CD8-positive, alpha-beta memory T cell (primary cell): ENCODE results near the gene ENOX1. TPM values are rescaled to one million over a fixed set of nuclear protein-coding genes. Genes with fewer than 3 reads are reported as not detected.

Experiments
- CTCF ChIA-PET: fragments of 350-600 bp; sonication (Branson Sonifier 250); formaldehyde crosslinking; loops from one replicate; lab custom pipeline; 2021; ENCODE audit warnings: antibody characterized with exemption; lab: Charles Lee
- POLR2A ChIA-PET: fragments of 350-600 bp; sonication (Branson Sonifier 250); formaldehyde crosslinking; loops from one replicate; lab custom pipeline; 2021; ENCODE audit warnings: antibody characterized with exemption; lab: Charles Lee
- DNase-seq, 5 donors: peaks; one replicate each; pipeline versions ENCODE4 v3.0.0 to v3.0.0-alpha.2; 2020 to 2022; ENCODE audit warnings: mixed read lengths in 1 of 5
- H3K27ac ChIP-seq: one replicate; pipeline ENCODE4 v1.7.0; 2013; ENCODE audit warnings: low read depth, mild to moderate bottlenecking, low read length, moderate library complexity
- H3K27me3 ChIP-seq: 2 replicates; pipeline ENCODE4 v1.7.0; 2013; ENCODE audit warnings: low read length, mild to moderate bottlenecking; ENCODE audit not compliant: insufficient read depth, poor library complexity, severe bottlenecking
- H3K36me3 ChIP-seq: 2 replicates; pipeline ENCODE4 v1.7.0; 2013; ENCODE audit warnings: mild to moderate bottlenecking, low read length, moderate library complexity; ENCODE audit not compliant: insufficient read depth
- H3K4me1 ChIP-seq: 2 replicates; pipeline ENCODE4 v1.7.0; 2013; ENCODE audit warnings: mild to moderate bottlenecking, low read length, moderate library complexity; ENCODE audit not compliant: insufficient read depth
- H3K4me3 ChIP-seq: 2 replicates; pipeline ENCODE4 v1.7.0; 2013; ENCODE audit warnings: mild to moderate bottlenecking, low read length
- H3K9me3 ChIP-seq: 2 replicates; pipeline ENCODE4 v1.7.0; 2013; ENCODE audit warnings: mild to moderate bottlenecking, low read length
- H3K27ac Mint-ChIP-seq, 8 donors: one replicate each; pipeline ENCODE4 v1.8.0; 2020 to 2021; ENCODE audit warnings: mixed read lengths in 8 of 8, mild to moderate bottlenecking in 6 of 8, inconsistent platforms in 3 of 8, moderate library complexity in 3 of 8
- H3K27me3 Mint-ChIP-seq, 2 donors: one replicate each; pipeline ENCODE4 v1.8.0; 2020 to 2021; ENCODE audit warnings: mixed read lengths in 2 of 2, mild to moderate bottlenecking in 1 of 2, moderate library complexity in 1 of 2
- H3K36me3 Mint-ChIP-seq, 3 donors: one replicate each; pipeline ENCODE4 v1.8.0; 2020 to 2021; ENCODE audit warnings: mixed read lengths in 3 of 3, inconsistent platforms in 1 of 3, mild to moderate bottlenecking in 1 of 3
- H3K4me1 Mint-ChIP-seq, 3 donors: one replicate each; pipeline ENCODE4 v1.8.0; 2020 to 2021; ENCODE audit warnings: mixed read lengths in 3 of 3, inconsistent platforms in 1 of 3, mild to moderate bottlenecking in 1 of 3
- H3K4me3 Mint-ChIP-seq, 7 donors: one replicate each; pipeline ENCODE4 v1.8.0; 2020 to 2021; ENCODE audit warnings: mixed read lengths in 7 of 7, mild to moderate bottlenecking in 6 of 7, moderate library complexity in 4 of 7, inconsistent platforms in 2 of 7
- H3K9me3 Mint-ChIP-seq, 5 donors: one replicate each; pipeline ENCODE4 v1.8.0; 2020 to 2022; ENCODE audit warnings: mixed read lengths in 5 of 5, mild to moderate bottlenecking in 3 of 5, moderate library complexity in 2 of 5, inconsistent platforms in 1 of 5
- polyA plus RNA-seq: library from polyadenylated mRNA; unstranded; fragments of 300-500 nt; fragmentation: Illumina TruSeq; gene quantifications from one replicate; pipeline ENCODE4 v1.2.3, GENCODE V29; 2021
- total RNA-seq, 2 experiments: library from RNA; stranded (reverse); gene quantifications; one replicate each; pipeline ENCODE4 v1.2.3, GENCODE V29; 2021

The ENOX1 gene
- total and polyA plus RNA-seq, 3 experiments from 2014 or later, result 0.18 to 0.29 TPM; not detected in 1

- POLR2A ChIA-PET, result no interaction called here
- CTCF ChIA-PET, result no interaction called here
- H3K4me1 Mint-ChIP-seq, result peaks cover 0 to 4% (median 0%) of the 10 kb centered on the region in 3 donors
These were observed 242.1 kb downstream of the ENOX1 start for GRCh38 chr13:43544631-43545030.

GRCh38 chr13:43544011-43544410 is 242.8 kb downstream of the ENOX1 start:
- peaks cover 0 to 4% (median 0%) of the 10 kb centered on the region in 3 donors for H3K4me1 Mint-ChIP-seq
- Histone ChIP-seq H3K9me3 (no peaks in the 10 kb centered on the region), H3K4me3 (no peak overlapping the region), H3K4me1 (no peaks in the 10 kb centered on the region), H3K27me3 (peaks cover 3% of the 10 kb centered on the region), H3K36me3 (no peaks in the 10 kb centered on the region), H3K27ac (no peak overlapping the region)
- no peak overlapping the region for H3K4me3 Mint-ChIP-seq
- H3K36me3 Mint-ChIP-seq, result no peaks in the 10 kb centered on the region
- no peak for DNase-seq
- no peaks in the 10 kb centered on the region for H3K27me3 Mint-ChIP-seq
- ChIA-PET CTCF (no interaction called here), POLR2A (no interaction called here)
- H3K9me3 Mint-ChIP-seq, result peaks cover 0 to 2% (median 0%) of the 10 kb centered on the region in 5 donors
- no peak overlapping the region for H3K27ac Mint-ChIP-seq

More at GRCh38 chr13:43544631-43545030, 242.1 kb downstream of the ENOX1 start:
- Mint-ChIP-seq H3K4me3 (no peak overlapping the region), H3K27me3 (no peaks in the 10 kb centered on the region), H3K27ac (no peak overlapping the region), H3K36me3 (no peaks in the 10 kb centered on the region), H3K9me3 (no peaks in the 10 kb centered on the region)
- DNase-seq, result no peak
- H3K27ac ChIP-seq, result no peak overlapping the region
- no peaks in the 10 kb centered on the region for H3K4me1 ChIP-seq
- H3K36me3 ChIP-seq, result no peaks in the 10 kb centered on the region
- H3K9me3 ChIP-seq, result no peaks in the 10 kb centered on the region
- H3K4me3 ChIP-seq, result no peak overlapping the region
- H3K27me3 ChIP-seq, result peaks cover 3% of the 10 kb centered on the region

- no peak for DNase-seq
- Histone ChIP-seq H3K4me3 (no peak overlapping the region), H3K9me3 (no peaks in the 10 kb centered on the region), H3K4me1 (no peaks in the 10 kb centered on the region), H3K27me3 (peaks cover 3% of the 10 kb centered on the region), H3K36me3 (no peaks in the 10 kb centered on the region), H3K27ac (no peak overlapping the region)
- no peak overlapping the region for H3K27ac Mint-ChIP-seq
- no peak overlapping the region for H3K4me3 Mint-ChIP-seq
- POLR2A ChIA-PET, result no interaction called here
- CTCF ChIA-PET, result interaction anchor here (1.0 kb wide), 1 partner anchor 60 kb away, joined by 3 read pairs; no protein-coding TSS in a partner anchor
- H3K36me3 Mint-ChIP-seq, result no peaks in the 10 kb centered on the region
- H3K4me1 Mint-ChIP-seq, result peaks cover 0 to 4% (median 0%) of the 10 kb centered on the region in 3 donors
- peaks cover 0 to 4% (median 0%) of the 10 kb centered on the region in 5 donors for H3K9me3 Mint-ChIP-seq
- no peaks in the 10 kb centered on the region for H3K27me3 Mint-ChIP-seq
These were observed 243.4 kb downstream of the ENOX1 start for GRCh38 chr13:43543331-43543730.

GRCh38 chr13:43537124-43537523 is 249.6 kb downstream of the ENOX1 start:
- POLR2A ChIA-PET, result no interaction called here
- Mint-ChIP-seq H3K27me3 (peaks cover 2 to 3% of the 10 kb centered on the region in 2 donors), H3K36me3 (no peaks in the 10 kb centered on the region), H3K4me3 (no peak overlapping the region), H3K4me1 (no peaks in the 10 kb centered on the region), H3K27ac (no peak overlapping the region), H3K9me3 (peaks cover 0 to 4% (median 0%) of the 10 kb centered on the region in 5 donors)
- CTCF ChIA-PET, result no interaction called here
- Histone ChIP-seq H3K4me1 (no peaks in the 10 kb centered on the region), H3K9me3 (no peaks in the 10 kb centered on the region), H3K36me3 (no peaks in the 10 kb centered on the region), H3K27me3 (no peaks in the 10 kb centered on the region), H3K4me3 (no peak overlapping the region), H3K27ac (no peak overlapping the region)
- DNase-seq, result no peak

- Histone ChIP-seq H3K4me1 (no peaks in the 10 kb centered on the region), H3K27ac (no peak overlapping the region), H3K4me3 (no peak overlapping the region), H3K27me3 (no peaks in the 10 kb centered on the region), H3K9me3 (no peaks in the 10 kb centered on the region), H3K36me3 (no peaks in the 10 kb centered on the region)
- Mint-ChIP-seq H3K9me3 (peaks cover 0 to 1% (median 0%) of the 10 kb centered on the region in 5 donors), H3K27me3 (peaks cover 2 to 8% of the 10 kb centered on the region in 2 donors), H3K4me3 (no peak overlapping the region), H3K4me1 (no peaks in the 10 kb centered on the region), H3K36me3 (no peaks in the 10 kb centered on the region), H3K27ac (no peak overlapping the region)
- DNase-seq, result no peak
- ChIA-PET POLR2A (no interaction called here), CTCF (no interaction called here)
These were observed 257.0 kb downstream of the ENOX1 start for GRCh38 chr13:43529796-43530195.

- Mint-ChIP-seq H3K27me3 (peaks cover 0 to 8% of the 10 kb centered on the region in 2 donors), H3K9me3 (peaks cover 0 to 1% (median 0%) of the 10 kb centered on the region in 5 donors), H3K4me3 (no peak overlapping the region), H3K36me3 (no peaks in the 10 kb centered on the region), H3K27ac (no peak overlapping the region), H3K4me1 (no peaks in the 10 kb centered on the region)
- Histone ChIP-seq H3K27me3 (no peaks in the 10 kb centered on the region), H3K9me3 (no peaks in the 10 kb centered on the region), H3K4me1 (no peaks in the 10 kb centered on the region), H3K27ac (no peak overlapping the region), H3K36me3 (no peaks in the 10 kb centered on the region), H3K4me3 (no peak overlapping the region)
- POLR2A ChIA-PET, result no interaction called here
- CTCF ChIA-PET, result no interaction called here
- DNase-seq, result no peak
These were observed 257.8 kb downstream of the ENOX1 start for GRCh38 chr13:43528992-43529391.

- no peak for DNase-seq
- no peaks in the 10 kb centered on the region for H3K9me3 Mint-ChIP-seq
- ChIA-PET CTCF (no interaction called here), POLR2A (no interaction called here)
- no peak overlapping the region for H3K4me3 Mint-ChIP-seq
- H3K27me3 ChIP-seq, result no peaks in the 10 kb centered on the region
- no peaks in the 10 kb centered on the region for H3K9me3 ChIP-seq
- H3K27ac Mint-ChIP-seq, result no peak overlapping the region
- H3K4me1 ChIP-seq, result no peaks in the 10 kb centered on the region
- no peaks in the 10 kb centered on the region for H3K36me3 Mint-ChIP-seq
- no peaks in the 10 kb centered on the region for H3K36me3 ChIP-seq
- no peak overlapping the region for H3K4me3 ChIP-seq
- H3K27me3 Mint-ChIP-seq, result peaks cover 0 to 8% of the 10 kb centered on the region in 2 donors
- H3K4me1 Mint-ChIP-seq, result no peaks in the 10 kb centered on the region
- H3K27ac ChIP-seq, result no peak overlapping the region
These were observed 264.0 kb downstream of the ENOX1 start for GRCh38 chr13:43522788-43523187.

- Histone ChIP-seq H3K27me3 (no peaks in the 10 kb centered on the region), H3K9me3 (no peaks in the 10 kb centered on the region), H3K27ac (no peak overlapping the region), H3K4me1 (no peaks in the 10 kb centered on the region), H3K4me3 (no peak overlapping the region), H3K36me3 (no peaks in the 10 kb centered on the region)
- Mint-ChIP-seq H3K27me3 (peaks cover 0 to 4% of the 10 kb centered on the region in 2 donors), H3K4me1 (no peaks in the 10 kb centered on the region), H3K4me3 (no peak overlapping the region), H3K27ac (no peak overlapping the region), H3K9me3 (peaks cover 0 to 2% (median 0%) of the 10 kb centered on the region in 5 donors), H3K36me3 (no peaks in the 10 kb centered on the region)
- CTCF ChIA-PET, result no interaction called here
- POLR2A ChIA-PET, result no interaction called here
- DNase-seq, result no peak
These were observed 266.4 kb downstream of the ENOX1 start for GRCh38 chr13:43520351-43520750.
